Gastroesophageal sphincter (tissue), 3 donors: Measurements from ENCODE around the gene PLPP3.

Source experiments
- EP300 ChIP-seq: sonication (generic); formaldehyde crosslinking; IDR thresholded peaks from one replicate; pipeline ENCODE4 v1.6.1; 2017; ENCODE audit warnings: antibody characterized with exemption, mild to moderate bottlenecking
- POLR2A ChIP-seq, 2 donors: fragments of 450-650 bp; IDR thresholded peaks; one replicate each; pipeline ENCODE4 v1.6.1; 2017; ENCODE audit warnings: antibody characterized with exemption in 2 of 2, mild to moderate bottlenecking in 2 of 2, moderate library complexity in 1 of 2
- POLR2AphosphoS5 ChIP-seq: sonication (generic); formaldehyde crosslinking; IDR thresholded peaks from one replicate; pipeline ENCODE4 v1.6.1; 2017; ENCODE audit warnings: antibody characterized with exemption
- TF ChIP-seq, protein P1 (sequence below), 4 experiments: fragments of 200-600 bp in 2 of 4; fragments of 450-650 bp in 2 of 4; sonication (generic) in 1 of 4; IDR thresholded peaks; one replicate each; pipeline ENCODE4 v1.5.1; 2017 to 2019; ENCODE audit warnings: antibody characterized with exemption in 4 of 4, mild to moderate bottlenecking in 2 of 4, moderate library complexity in 2 of 4

DNA sequence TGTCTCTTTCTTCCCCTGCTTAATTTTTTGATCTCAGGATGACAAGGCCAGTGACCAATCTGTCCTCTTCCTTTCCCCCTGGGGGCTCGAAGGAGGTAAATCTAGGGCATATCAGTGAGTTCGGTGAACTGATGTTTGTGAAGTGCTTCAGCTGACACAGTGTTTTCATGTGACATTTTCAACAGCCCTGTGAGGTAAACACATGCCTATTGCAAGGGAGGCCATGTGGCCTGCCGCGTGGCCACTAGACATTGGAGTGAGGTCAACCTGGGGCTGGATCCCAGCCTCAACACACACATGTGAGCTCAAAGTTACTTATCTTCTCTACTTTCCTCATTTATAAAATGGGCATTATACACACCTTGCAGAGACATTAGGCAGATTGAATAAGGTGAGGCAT is 126.3 kb downstream of the PLPP3 start:
- TF ChIP-seq, protein P1, sequence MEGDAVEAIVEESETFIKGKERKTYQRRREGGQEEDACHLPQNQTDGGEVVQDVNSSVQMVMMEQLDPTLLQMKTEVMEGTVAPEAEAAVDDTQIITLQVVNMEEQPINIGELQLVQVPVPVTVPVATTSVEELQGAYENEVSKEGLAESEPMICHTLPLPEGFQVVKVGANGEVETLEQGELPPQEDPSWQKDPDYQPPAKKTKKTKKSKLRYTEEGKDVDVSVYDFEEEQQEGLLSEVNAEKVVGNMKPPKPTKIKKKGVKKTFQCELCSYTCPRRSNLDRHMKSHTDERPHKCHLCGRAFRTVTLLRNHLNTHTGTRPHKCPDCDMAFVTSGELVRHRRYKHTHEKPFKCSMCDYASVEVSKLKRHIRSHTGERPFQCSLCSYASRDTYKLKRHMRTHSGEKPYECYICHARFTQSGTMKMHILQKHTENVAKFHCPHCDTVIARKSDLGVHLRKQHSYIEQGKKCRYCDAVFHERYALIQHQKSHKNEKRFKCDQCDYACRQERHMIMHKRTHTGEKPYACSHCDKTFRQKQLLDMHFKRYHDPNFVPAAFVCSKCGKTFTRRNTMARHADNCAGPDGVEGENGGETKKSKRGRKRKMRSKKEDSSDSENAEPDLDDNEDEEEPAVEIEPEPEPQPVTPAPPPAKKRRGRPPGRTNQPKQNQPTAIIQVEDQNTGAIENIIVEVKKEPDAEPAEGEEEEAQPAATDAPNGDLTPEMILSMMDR (IDR thresholded peaks at IDR 0.05) = no peak
- TF ChIP-seq POLR2A (IDR thresholded peaks at IDR 0.05) = no peak
- TF ChIP-seq EP300 = no peak
- TF ChIP-seq POLR2AphosphoS5 = peak; percentile 56
